Measurements from ENCODE around the gene FAM110D. TPM values are rescaled to one million over a fixed set of nuclear protein-coding genes. Genes with fewer than 3 reads are reported as not detected.

FAM110D gene
- total and polyA plus RNA-seq, 10 of the 15 experiments (the other 5 are each of a cell fraction or from before 2014, with no cell fraction given) = 0.06 TPM; not detected in 9

DNA sequence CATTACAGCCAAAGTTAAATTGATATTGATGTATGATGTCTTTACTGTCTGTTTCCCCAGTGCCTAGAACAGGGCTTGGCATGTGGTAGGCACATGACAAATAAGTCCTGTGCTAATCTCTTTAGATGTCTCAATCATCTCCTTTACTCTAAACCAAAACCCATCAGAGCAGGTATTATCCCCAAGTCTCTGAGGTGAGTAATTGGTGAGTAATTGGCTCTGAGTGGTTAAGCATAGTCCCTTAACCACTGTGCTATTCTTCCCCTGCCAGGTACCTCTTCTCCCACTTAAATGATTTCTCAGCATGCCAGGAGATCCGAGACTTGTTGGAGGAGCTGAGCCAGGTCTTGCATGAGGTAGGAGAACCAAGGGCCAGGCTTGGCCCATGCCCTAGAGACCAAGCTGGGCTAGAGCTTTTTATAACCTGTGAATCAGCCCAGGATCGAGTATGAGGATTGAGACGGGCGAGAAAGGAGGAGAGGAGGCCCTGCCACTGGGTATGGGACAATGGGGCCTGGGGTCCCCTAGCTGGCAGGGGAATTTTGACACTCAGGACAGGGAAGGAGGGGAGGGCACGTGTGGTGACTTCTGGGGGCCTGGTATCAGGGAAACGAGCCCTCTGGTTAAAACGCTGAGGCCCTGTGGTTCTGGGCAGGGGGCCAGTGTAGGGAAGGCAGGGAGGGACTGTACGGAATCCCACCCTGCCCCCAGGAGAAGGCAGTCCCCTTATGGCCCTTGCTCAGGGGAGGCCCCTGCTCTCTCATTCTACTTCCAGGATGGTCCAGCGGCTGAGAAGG is 22.9 kb downstream of the FAM110D start (continued):
- TF ChIP-seq, protein P1, sequence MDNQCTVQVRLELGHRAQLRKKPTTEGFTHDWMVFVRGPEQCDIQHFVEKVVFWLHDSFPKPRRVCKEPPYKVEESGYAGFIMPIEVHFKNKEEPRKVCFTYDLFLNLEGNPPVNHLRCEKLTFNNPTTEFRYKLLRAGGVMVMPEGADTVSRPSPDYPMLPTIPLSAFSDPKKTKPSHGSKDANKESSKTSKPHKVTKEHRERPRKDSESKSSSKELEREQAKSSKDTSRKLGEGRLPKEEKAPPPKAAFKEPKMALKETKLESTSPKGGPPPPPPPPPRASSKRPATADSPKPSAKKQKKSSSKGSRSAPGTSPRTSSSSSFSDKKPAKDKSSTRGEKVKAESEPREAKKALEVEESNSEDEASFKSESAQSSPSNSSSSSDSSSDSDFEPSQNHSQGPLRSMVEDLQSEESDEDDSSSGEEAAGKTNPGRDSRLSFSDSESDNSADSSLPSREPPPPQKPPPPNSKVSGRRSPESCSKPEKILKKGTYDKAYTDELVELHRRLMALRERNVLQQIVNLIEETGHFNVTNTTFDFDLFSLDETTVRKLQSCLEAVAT (IDR thresholded peaks at IDR 0.05) = no peak
- TF ChIP-seq ZNF384 (IDR thresholded peaks at IDR 0.05; ENCODE audit: borderline replicate concordance, low read depth, low read length) (no peak), TCF12 (IDR thresholded peaks at IDR 0.05; ENCODE audit: low read depth, low read length) (no peak)

DNA sequence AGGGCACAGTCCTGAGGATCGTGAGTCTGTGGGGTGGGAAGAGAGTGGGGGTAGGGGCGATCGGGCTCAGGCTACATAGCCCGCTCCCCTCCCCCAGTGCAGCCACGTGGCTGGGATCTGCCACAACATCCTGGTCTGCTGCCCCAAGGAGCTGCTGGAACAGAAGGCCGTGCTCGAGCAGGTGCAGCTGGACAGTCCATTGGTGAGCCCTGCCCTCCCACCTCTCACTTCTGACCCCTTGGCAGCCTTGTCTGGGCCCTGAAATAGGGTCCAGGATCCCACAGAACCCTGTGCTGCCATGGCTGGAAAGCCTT is 23.5 kb downstream of the FAM110D start:
- Histone ChIP-seq H3K4me1 (ENCODE audit: control insufficient read depth, insufficient read depth, low read length) (peaks cover 10% of the 10 kb centered on the region), H3K27ac (ENCODE audit: control insufficient read depth, insufficient read depth) (no peak overlapping the region), H4K20me1 (ENCODE audit: control insufficient read depth, insufficient read depth) (no peaks in the 10 kb centered on the region), H3K27me3 (replicated peaks in 1 of 2; ENCODE audit: control insufficient read depth in 2 of 2, insufficient read depth in 2 of 2, low read length in 1 of 2) (no peaks in the 10 kb centered on the region), H3K4me2 (ENCODE audit: control insufficient read depth, insufficient read depth) (no peak overlapping the region), H3K9ac (ENCODE audit: control insufficient read depth, insufficient read depth, low read length) (no peak overlapping the region), H3K79me2 (ENCODE audit: control insufficient read depth, insufficient read depth, low read length) (no peaks in the 10 kb centered on the region), H3K4me3 (no peak overlapping the region), H3K36me3 (ENCODE audit: control insufficient read depth in 2 of 2, insufficient read depth in 2 of 2, low read length in 1 of 2) (no peaks in the 10 kb centered on the region), H2AFZ (ENCODE audit: control insufficient read depth, low read depth, low read length) (no peak overlapping the region), H3K9me3 (replicated peaks; ENCODE audit: control insufficient read depth, insufficient read depth, low read length) (no peaks in the 10 kb centered on the region)
- WGBS (ENCODE audit: insufficient coverage, insufficient replicate concordance, low lambda C conversion rate, missing lambda C conversion rate) = 62% methylated on average over 7 of the region's 7 CpGs
- TF ChIP-seq ZSCAN29 (IDR thresholded peaks at IDR 0.05) = no peak
- TF ChIP-seq RELA (IDR thresholded peaks at IDR 0.05; ENCODE audit: borderline replicate concordance, partially characterized antibody) = no peak
- TF ChIP-seq, protein P2, sequence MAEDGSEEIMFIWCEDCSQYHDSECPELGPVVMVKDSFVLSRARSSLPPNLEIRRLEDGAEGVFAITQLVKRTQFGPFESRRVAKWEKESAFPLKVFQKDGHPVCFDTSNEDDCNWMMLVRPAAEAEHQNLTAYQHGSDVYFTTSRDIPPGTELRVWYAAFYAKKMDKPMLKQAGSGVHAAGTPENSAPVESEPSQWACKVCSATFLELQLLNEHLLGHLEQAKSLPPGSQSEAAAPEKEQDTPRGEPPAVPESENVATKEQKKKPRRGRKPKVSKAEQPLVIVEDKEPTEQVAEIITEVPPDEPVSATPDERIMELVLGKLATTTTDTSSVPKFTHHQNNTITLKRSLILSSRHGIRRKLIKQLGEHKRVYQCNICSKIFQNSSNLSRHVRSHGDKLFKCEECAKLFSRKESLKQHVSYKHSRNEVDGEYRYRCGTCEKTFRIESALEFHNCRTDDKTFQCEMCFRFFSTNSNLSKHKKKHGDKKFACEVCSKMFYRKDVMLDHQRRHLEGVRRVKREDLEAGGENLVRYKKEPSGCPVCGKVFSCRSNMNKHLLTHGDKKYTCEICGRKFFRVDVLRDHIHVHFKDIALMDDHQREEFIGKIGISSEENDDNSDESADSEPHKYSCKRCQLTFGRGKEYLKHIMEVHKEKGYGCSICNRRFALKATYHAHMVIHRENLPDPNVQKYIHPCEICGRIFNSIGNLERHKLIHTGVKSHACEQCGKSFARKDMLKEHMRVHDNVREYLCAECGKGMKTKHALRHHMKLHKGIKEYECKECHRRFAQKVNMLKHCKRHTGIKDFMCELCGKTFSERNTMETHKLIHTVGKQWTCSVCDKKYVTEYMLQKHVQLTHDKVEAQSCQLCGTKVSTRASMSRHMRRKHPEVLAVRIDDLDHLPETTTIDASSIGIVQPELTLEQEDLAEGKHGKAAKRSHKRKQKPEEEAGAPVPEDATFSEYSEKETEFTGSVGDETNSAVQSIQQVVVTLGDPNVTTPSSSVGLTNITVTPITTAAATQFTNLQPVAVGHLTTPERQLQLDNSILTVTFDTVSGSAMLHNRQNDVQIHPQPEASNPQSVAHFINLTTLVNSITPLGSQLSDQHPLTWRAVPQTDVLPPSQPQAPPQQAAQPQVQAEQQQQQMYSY (CRISPR knock-in tag; IDR thresholded peaks at IDR 0.05) = no peak
- intact Hi-C loops (cut with micrococcal nuclease; ENCODE audit: unreplicated experiment) = no loop called here
- no peak for FAIRE-seq
- SMC1A ChIA-PET (ENCODE audit: uncharacterized antibody, unreplicated experiment) = no interaction called here
- BruUV-seq (replicated peaks) = no TSS peak
- in situ Hi-C loops (cut with MboI) = no loop called here
- CTCF ChIA-PET = no interaction called here
- RAD21 ChIA-PET (ENCODE audit: unreplicated experiment) = interaction anchor here (0.6 kb wide), 1 partner anchor 13 kb away, joined by 3 read pairs; the partner anchor contains the start of gene ZNF593
- POLR2A ChIA-PET = no interaction called here
- ATAC-seq = no peak
- DNase-seq (ENCODE audit: low read depth, low spot score) = no peak
